UCSD-AML1 (cell line): ENCODE measurements around the gene CABYR.

ENCODE experiments used
- DNase-seq: peaks from one replicate; lab custom pipeline; 2025; ENCODE audit not compliant: unreplicated experiment; lab: John Stamatoyannopoulos, UW

CABYR gene

GRCh38 chr18:24189007-24189528 lies 50.2 kb downstream of the CABYR start:
- DNase-seq = no peak

- no peak for DNase-seq
Observed at GRCh38 chr18:24189664-24190346, 50.9 kb downstream of the CABYR start.

- no peak for DNase-seq
Observed at GRCh38 chr18:24190590-24190989, 51.7 kb downstream of the CABYR start.

GRCh38 chr18:24195296-24196053 lies 56.6 kb downstream of the CABYR start:
- DNase-seq = no peak

GRCh38 chr18:24196764-24197163 lies 57.9 kb downstream of the CABYR start:
- no peak for DNase-seq

- no peak for DNase-seq
Observed at GRCh38 chr18:24197412-24197811, 58.5 kb downstream of the CABYR start.

DNA sequence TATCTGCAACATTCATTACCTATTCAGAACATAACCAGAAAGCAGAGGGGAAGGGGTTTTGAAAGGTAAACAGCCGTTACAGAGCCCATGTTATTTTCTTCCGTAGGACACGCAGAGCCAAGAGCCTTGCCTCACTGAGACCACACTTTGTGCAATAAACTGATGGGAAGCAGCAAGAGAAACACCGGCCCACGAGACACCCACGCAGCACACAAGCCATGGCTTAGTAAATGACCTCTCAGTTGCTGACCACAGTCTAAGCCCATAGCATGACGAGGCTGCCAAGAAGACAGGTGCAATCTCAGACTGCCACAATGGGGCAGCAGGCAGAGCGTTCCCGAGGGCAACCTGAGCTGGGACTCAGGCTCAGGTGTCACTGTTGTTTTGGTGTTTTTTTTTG lies 59.6 kb downstream of the CABYR start:
- DNase-seq = no peak

- DNase-seq = no peak
Observed at GRCh38 chr18:24199372-24199962, 60.6 kb downstream of the CABYR start.

GRCh38 chr18:24200494-24201290 lies 61.8 kb downstream of the CABYR start:
- DNase-seq = no peak

GRCh38 chr18:24201699-24202687 lies 63.1 kb downstream of the CABYR start:
- DNase-seq = no peak

GRCh38 chr18:24204904-24205303 lies 66.0 kb downstream of the CABYR start:
- DNase-seq = no peak

GRCh38 chr18:24208270-24209035 lies 69.6 kb downstream of the CABYR start:
- DNase-seq = no peak

DNA sequence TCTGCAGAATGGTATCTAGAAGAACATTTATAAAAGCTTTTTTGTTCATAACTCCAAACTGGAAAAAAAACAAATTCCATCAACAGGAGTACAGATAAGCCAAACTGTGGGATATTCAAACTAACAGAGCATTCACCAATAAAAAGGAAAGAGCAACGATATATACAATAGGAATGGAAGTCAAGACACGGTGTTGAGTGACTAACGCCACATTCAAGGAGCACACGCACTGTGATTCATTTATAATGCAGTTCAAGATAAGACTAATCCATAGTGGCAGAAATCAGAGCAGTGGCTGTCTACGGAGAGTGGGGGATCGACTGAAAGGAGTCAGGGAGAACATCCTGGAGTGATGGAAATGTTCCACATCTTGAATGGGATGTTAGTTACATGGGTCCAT lies 70.7 kb downstream of the CABYR start:
- no peak for DNase-seq
